OCI-LY3 (cell line): ENCODE data around the gene SPPL2B.

Experiments
- H2AFZ ChIP-seq: fragments of 200-600, 300-600 bp; shearing (Covaris generic); 2 replicates; pipeline ENCODE4 v1.6.0; 2014; ENCODE audit warnings: antibody characterized with exemption, low read depth, low read length
- H3K27ac ChIP-seq: fragments of 200-600, 300-600 bp; sonication (generic); 2 replicates; pipeline ENCODE4 v1.5.1; 2014; ENCODE audit warnings: mild to moderate bottlenecking, low read length, moderate library complexity, mixed read lengths
- H3K27me3 ChIP-seq: fragments of 200-600, 300-600 bp; sonication (generic); 2 replicates; pipeline ENCODE4 v1.6.1; 2014; ENCODE audit warnings: low read depth, low read length, mixed read lengths
- H3K36me3 ChIP-seq: fragments of 200-600, 300-600 bp; sonication (generic); replicated peaks from 2 replicates; pipeline ENCODE3; 2014; ENCODE audit warnings: low read depth, low read length, mixed read lengths
- H3K4me1 ChIP-seq: fragments of 300-600, 200-600 bp; sonication (generic); 2 replicates; pipeline ENCODE4 v1.6.1; 2014; ENCODE audit warnings: low read length, mixed read lengths
- H3K4me2 ChIP-seq: fragments of 200-600, 300-600 bp; sonication (generic); 2 replicates; pipeline ENCODE4 v1.6.1; 2014; ENCODE audit warnings: low read length, mixed read lengths
- H3K4me3 ChIP-seq: fragments of 300-600, 200-600 bp; sonication (generic); 2 replicates; pipeline ENCODE4 v1.5.1; 2014; ENCODE audit warnings: antibody characterized with exemption, mild to moderate bottlenecking, low read length, moderate library complexity
- H3K79me2 ChIP-seq: fragments of 300-600, 200-600 bp; shearing (Covaris generic); 2 replicates; pipeline ENCODE4 v1.6.1; 2014; ENCODE audit warnings: mild to moderate bottlenecking, low read length, mixed read lengths
- H3K9ac ChIP-seq: fragments of 300-600, 200-600 bp; shearing (Covaris generic); 2 replicates; pipeline ENCODE4 v1.6.0; 2014; ENCODE audit warnings: mild to moderate bottlenecking, low read length, moderate library complexity
- H3K9me3 ChIP-seq: fragments of 200-600, 300-600 bp; shearing (Covaris generic); 2 replicates; pipeline ENCODE4 v1.6.1; 2014; ENCODE audit warnings: low read length, mixed read lengths; ENCODE audit not compliant: insufficient read depth
- H4K20me1 ChIP-seq: fragments of 200-600, 300-600 bp; sonication (generic); 2 replicates; pipeline ENCODE4 v1.6.1; 2016; ENCODE audit warnings: low read length, mixed read lengths; ENCODE audit not compliant: insufficient read depth
- EZH2phosphoT487 ChIP-seq: fragments of 200-600 bp; shearing (Covaris generic); IDR thresholded peaks from 2 replicates; pipeline ENCODE4 v1.6.1; 2018; ENCODE audit warnings: antibody characterized with exemption, mixed run types, low read depth
- TF ChIP-seq, protein P1 (sequence below): fragments of 200-600, 300-600 bp; sonication (generic); IDR thresholded peaks from 2 replicates; pipeline ENCODE4 v1.5.1; 2014; ENCODE audit warnings: antibody characterized with exemption, low read length, low read depth

SPPL2B gene

DNA sequence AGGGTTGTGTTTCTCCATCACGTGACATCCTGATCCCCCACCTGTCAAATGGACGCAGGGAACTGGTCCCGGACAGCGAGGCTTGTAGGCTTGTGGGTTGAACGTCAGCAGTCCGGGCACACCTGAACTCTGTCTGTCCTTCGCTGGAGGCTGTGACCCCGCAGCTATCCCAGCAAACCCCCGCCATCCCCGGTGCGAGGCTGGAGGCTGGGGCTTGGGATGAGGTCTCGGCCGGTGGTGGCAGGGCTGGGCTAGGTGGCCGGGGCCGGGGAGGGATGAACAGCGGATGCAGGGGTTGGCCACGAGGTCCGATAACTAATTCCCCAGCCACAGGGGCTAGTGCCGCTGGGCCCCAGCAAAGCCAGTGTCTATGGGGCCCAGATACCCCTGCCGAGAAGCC is 8.9 kb upstream of the SPPL2B start:
- TF ChIP-seq EZH2phosphoT487, result no peak
- TF ChIP-seq, protein P1, sequence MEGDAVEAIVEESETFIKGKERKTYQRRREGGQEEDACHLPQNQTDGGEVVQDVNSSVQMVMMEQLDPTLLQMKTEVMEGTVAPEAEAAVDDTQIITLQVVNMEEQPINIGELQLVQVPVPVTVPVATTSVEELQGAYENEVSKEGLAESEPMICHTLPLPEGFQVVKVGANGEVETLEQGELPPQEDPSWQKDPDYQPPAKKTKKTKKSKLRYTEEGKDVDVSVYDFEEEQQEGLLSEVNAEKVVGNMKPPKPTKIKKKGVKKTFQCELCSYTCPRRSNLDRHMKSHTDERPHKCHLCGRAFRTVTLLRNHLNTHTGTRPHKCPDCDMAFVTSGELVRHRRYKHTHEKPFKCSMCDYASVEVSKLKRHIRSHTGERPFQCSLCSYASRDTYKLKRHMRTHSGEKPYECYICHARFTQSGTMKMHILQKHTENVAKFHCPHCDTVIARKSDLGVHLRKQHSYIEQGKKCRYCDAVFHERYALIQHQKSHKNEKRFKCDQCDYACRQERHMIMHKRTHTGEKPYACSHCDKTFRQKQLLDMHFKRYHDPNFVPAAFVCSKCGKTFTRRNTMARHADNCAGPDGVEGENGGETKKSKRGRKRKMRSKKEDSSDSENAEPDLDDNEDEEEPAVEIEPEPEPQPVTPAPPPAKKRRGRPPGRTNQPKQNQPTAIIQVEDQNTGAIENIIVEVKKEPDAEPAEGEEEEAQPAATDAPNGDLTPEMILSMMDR, result no peak
- Histone ChIP-seq H2AFZ (no peak overlapping the region), H3K27ac (no peak overlapping the region), H3K9ac (no peak overlapping the region), H3K4me2 (no peak overlapping the region), H3K36me3 (peaks cover 17% of the 10 kb centered on the region), H3K4me1 (no peaks in the 10 kb centered on the region), H3K9me3 (peaks cover 8% of the 10 kb centered on the region; the same call in 1 of the 2 replicates), H3K4me3 (no peak overlapping the region), H4K20me1 (no peaks in the 10 kb centered on the region), H3K27me3 (peaks cover 9% of the 10 kb centered on the region), H3K79me2 (peaks cover 2% of the 10 kb centered on the region; the same call in 1 of the 2 replicates)

DNA sequence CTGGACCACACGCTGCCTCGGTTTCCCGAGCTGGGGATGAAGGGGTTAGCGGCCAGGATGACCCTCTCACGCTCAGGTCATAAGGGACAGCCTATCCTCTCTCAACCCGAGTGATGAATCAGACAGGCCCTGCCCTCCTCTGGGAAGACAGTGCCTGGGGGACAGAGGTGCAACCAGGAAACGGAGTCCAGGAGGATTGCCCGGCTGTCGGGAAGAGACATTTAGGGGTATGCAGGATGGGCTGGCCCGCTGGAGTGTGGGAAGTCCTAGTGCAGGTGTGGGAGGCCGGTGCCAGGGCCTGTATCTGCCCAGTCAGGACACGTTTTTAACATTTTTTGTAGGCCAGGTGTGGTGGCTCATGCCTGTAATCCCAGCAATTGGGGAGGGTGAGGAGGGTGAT is 8.4 kb upstream of the SPPL2B start:
- H3K27ac ChIP-seq, result no peak overlapping the region
- TF ChIP-seq, protein P1, result no peak
- no peak for TF ChIP-seq EZH2phosphoT487
- H3K9ac ChIP-seq, result no peak overlapping the region
- H3K27me3 ChIP-seq, result peaks cover 5% of the 10 kb centered on the region
- no peak overlapping the region for H3K4me2 ChIP-seq
- no peak overlapping the region for H2AFZ ChIP-seq
- H3K9me3 ChIP-seq, result peaks cover 4% of the 10 kb centered on the region; the same call in 1 of the 2 replicates
- H3K36me3 ChIP-seq, result peaks cover 21% of the 10 kb centered on the region
- peaks cover 6% of the 10 kb centered on the region; the same call in 1 of the 2 replicates for H3K79me2 ChIP-seq
- no peaks in the 10 kb centered on the region for H4K20me1 ChIP-seq
- H3K4me1 ChIP-seq, result no peaks in the 10 kb centered on the region
- H3K4me3 ChIP-seq, result no peak overlapping the region

GRCh38 chr19:2320939-2321338 is 7.5 kb upstream of the SPPL2B start:
- Histone ChIP-seq H4K20me1 (peaks cover 2% of the 10 kb centered on the region; the same call in 1 of the 2 replicates), H3K27ac (no peak overlapping the region), H3K4me2 (no peak overlapping the region), H3K9ac (no peak overlapping the region), H3K79me2 (peaks cover 14% of the 10 kb centered on the region; the same call in 1 of the 2 replicates), H3K9me3 (no peaks in the 10 kb centered on the region), H3K27me3 (no peaks in the 10 kb centered on the region), H3K4me1 (no peaks in the 10 kb centered on the region), H3K36me3 (peaks cover 26% of the 10 kb centered on the region), H2AFZ (no peak overlapping the region), H3K4me3 (no peak overlapping the region)
- no peak for TF ChIP-seq EZH2phosphoT487
- TF ChIP-seq, protein P1, result no peak

GRCh38 chr19:2321565-2322283 is 6.8 kb upstream of the SPPL2B start:
- TF ChIP-seq, protein P1, result no peak
- no peak for TF ChIP-seq EZH2phosphoT487
- Histone ChIP-seq H3K4me2 (no peak overlapping the region), H4K20me1 (peaks cover 3% of the 10 kb centered on the region; the same call in 1 of the 2 replicates)

More at GRCh38 chr19:2321565-2322283, 6.8 kb upstream of the SPPL2B start:
- Histone ChIP-seq H3K36me3 (peaks cover 28% of the 10 kb centered on the region), H2AFZ (no peak overlapping the region), H3K27me3 (no peaks in the 10 kb centered on the region), H3K9me3 (no peaks in the 10 kb centered on the region), H3K79me2 (peaks cover 22% of the 10 kb centered on the region), H3K9ac (no peak overlapping the region), H3K4me1 (no peaks in the 10 kb centered on the region), H3K27ac (no peak overlapping the region), H3K4me3 (no peak overlapping the region)
